GM19099 (cell line): ENCODE data around the gene PRRC2A.
A peak's percentile ranks its signal among the peaks of the same experiment; 100 is the strongest.

Experiments
- POLR2A ChIP-seq: IDR thresholded peaks from 3 replicates; pipeline ENCODE4 v1.6.1; 2011; ENCODE audit warnings: low read depth; ENCODE audit not compliant: insufficient read length; ENCODE audit errors: extremely low read depth

The PRRC2A gene

DNA sequence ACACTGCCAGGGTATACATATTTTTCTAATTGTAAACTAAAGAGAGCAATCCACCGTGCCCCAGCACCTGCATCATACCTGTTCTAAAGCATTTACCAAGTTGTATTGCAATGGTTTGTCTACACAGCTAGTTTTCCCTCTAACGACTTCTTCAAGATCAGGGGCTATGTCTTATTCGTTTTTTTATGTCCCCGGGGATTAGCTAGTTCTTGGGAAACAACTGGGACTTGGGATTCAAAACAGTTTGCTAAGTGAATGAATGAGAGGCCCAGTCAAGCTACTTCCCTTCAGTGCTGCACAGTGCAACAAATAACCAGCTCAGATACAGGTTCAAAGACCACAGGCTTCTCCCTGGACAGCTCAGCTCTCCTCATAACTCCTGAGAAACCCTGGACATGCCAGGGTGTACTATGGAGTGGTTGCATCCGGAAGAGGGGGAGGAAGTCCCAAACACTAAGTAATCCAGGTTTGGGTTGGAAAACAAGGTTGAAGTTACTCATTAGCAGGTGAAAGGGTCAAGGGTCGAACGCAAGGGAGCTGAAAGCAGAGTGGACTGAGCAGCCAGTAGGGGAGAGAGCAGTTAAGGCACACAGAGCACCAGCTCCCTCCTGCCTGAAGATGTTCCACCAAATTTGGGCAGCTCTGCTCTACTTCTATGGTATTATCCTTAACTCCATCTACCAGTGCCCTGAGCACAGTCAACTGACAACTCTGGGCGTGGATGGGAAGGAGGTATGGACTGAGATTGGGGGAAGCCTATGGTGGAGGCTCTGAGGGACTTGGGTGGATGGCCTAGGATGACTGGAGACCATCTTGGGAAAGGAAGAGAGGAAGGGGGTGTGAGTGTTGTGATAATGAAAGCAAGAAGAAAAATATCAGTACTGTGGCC is 35.1 kb downstream of the PRRC2A start, which contains the start of gene APOM:
Gene APOM (plus strand): TSS at position 546 of the 889 bp plus-strand sequence. CDS start 73 bp downstream, at position 619.
- TF ChIP-seq POLR2A: no peak

DNA sequence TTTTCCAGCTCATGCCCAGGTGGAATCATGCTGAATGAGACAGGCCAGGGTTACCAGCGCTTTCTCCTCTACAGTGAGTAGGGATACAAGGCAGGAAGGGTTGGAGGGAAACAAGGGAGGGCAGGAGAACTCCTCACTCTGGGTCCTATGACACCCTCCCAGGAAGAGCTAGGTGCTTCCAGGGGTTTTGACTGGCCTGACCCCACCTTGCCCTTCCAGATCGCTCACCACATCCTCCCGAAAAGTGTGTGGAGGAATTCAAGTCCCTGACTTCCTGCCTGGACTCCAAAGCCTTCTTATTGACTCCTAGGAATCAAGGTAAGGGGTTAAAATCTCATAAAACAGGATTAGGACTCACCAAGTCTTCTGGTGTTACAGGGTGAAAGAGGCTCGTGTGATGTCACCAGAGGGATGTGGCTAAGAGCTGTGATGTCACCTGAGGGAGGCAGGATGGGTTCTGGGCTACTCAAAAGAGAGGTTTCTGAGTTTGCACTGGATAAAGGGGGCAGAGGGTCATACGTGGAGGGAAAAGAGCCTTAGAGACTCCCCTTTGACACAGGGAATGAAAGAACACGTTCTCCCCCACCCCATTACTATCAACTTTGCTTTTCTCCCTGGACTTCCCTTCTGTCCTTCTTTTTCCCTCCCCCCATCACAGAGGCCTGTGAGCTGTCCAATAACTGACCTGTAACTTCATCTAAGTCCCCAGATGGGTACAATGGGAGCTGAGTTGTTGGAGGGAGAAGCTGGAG is 37.1 kb downstream of the PRRC2A start:
- TF ChIP-seq POLR2A: no peak

DNA sequence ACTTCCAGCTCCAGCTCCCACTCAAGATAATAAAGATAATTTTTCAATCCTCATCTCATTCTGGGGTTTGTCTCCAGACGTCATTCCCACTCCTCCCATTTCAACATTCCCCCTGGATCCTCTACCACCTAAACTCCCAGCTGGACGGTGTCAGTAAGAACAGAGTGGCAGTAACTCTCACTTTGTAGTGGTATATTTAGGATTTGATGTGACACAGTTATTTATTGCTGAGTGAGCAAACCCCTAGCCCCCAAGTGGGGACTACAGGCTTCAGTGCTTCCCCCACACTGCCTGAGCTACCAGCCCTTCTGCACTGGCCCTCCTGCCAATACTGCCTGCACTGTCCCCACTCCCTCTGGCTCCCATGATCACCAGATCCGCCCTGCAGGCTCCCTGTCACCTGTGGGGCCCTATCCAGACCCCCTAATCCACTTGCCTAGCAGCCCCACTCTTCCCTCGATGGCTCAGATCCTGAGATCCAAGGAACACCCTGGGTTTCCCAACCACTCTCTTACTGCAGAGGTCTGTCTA is 37.7 kb downstream of the PRRC2A start:
- TF ChIP-seq POLR2A: no peak

DNA sequence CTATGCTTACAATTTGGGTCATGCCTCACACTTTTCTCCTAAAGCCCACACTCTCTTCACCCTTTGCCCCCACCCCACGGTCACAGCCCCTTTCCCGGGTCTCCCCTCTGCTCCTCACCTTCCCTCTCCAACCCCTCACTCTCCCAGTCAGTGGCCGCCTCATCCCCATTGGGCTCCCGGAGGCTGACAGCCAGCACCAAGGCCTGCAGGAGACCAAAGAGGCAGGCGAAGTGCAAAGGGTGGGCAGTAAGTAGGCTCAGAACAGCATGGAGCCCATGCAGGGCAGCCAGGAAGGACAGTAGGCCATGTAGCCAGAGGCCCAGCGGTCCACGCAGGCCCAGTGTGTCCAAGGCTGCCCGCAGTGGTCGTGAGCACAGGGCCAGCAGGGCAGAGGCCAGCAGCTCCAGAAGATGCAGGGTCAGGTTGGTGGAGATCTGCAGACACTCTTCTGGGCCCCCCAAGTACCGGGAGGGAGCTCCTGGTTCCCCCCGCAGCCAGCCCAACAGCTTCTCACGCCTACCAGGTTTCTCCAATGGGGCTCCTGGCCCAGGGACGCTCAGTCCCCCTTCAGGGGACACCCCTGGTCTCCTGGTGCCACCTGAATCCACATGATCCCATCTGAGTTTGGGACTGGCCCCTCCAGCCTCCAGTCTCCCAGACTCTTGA is 38.6 kb downstream of the PRRC2A start:
- no peak for TF ChIP-seq POLR2A

DNA sequence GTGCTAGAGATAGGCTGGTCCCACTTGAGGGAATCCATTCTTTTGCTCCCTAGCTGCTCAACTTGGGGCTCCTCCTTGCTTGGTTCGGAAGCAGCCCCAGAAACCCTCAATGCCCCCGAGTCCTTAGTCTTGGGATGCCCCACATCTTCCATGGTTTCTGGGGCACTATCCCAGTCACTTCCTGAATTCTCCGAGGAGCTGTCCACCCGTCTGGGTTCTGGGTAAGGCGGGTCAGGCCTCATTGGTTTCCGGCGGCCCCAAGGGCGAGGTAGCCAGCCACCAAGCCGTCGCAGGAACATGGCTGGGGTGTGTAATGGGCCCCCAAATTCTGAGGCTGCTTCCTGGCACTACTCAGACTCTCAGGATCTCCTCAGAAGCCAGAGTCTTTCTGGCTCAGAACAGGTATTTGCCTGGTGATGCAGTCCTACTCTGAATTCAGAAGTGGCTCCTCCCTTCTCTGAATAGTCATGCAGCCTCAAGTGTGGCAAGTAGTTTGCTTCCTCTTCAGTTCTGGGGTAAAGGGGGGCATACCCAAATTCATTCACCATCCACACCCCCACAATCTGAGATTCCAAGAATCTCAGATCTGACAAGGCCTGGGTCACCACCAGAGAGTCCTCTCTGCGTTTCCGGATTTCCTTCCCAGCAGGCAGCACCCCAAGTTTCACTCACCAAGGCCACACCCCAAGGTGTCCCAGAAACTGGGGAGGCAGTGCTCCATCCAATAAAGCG is 39.3 kb downstream of the PRRC2A start:
- TF ChIP-seq POLR2A: no peak

DNA sequence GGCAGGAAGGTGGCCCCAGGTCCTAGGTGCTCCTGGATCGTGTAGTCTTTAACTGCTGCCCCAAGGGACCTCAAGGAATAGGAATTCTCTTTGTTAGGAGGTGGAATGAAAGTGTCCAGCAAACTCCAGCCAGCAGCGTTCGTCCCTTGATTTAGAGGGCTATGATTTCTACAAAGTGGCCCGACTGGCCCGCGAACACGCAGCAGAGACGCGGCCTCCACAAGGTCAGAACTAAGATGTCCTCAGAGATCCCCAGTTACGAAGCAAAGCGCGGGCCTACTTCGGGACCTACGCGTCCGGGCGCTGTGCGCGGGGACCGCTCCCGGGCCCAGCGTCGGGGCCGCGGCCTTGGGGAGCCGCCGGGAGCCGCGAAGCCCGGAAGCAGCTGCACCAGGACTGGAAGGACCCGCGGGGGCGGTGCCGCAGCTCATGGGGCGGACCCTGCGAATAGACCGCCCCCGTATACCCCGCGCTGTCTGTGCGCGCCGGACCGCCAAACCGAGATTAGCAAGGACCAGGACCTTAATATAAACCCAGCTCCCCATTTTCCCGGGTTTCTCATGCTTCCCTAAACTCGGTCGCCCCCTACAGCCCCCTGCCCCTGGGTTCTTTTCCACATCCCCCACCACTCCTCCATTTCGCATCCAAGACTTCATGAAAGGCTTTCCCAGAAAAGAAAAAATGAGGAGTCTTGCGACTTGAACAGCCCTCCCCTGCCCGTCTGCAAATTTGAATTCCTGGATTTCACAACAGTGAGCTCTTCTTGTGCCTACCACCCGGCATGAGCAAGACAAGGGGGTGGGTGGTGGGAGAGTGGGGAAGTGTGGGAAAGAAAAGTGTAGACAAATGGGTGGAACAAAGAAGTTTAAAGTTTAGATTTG is 40.1 kb downstream of the PRRC2A start, which contains the start of gene C6orf47:
Gene C6orf47 (minus strand): TSS at position 398 of the 881 bp plus-strand sequence. CDS start 831 bp downstream, outside the sequence.
- peak; percentile 93 for TF ChIP-seq POLR2A

DNA sequence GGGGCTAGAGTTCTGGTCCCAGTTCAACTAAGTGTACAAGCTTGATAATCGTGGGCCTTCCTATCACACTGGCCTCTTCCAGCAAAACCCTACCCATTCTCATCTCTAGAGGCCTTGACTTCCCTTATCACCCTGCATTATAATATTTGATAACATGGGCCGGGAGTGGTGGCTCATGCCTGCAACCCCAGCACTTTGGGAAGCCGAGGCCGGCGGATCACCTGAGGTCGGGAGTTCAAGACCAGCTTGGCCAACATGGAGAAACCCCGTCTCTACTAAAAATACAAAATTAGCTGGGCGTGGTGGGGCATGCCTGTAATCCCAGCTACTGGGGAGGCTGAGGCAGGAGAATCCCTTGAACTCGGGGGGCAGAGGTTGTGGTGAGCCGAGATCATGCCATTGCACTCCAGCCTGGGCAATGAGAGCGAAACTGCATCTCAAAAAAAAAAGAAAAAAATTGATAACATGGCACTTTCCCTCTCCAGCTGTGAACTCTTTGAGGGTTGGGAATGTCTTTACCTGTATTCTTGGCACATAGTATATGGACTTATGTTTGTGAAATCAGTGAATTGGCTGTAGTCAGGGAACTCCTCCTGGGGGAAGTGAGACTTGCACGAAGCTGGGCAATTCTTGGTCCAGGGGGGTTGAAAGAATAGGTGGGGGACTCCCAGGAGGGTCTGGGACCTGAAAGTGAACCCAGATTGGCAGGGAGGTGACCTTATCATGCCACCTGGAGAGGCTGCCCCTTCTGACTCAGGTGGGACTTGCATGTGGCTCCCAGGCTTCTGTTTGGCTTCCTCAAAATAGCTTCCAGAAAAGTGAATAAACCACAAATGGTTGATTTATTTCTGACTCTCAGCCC is 41.0 kb downstream of the PRRC2A start:
- no peak for TF ChIP-seq POLR2A

DNA sequence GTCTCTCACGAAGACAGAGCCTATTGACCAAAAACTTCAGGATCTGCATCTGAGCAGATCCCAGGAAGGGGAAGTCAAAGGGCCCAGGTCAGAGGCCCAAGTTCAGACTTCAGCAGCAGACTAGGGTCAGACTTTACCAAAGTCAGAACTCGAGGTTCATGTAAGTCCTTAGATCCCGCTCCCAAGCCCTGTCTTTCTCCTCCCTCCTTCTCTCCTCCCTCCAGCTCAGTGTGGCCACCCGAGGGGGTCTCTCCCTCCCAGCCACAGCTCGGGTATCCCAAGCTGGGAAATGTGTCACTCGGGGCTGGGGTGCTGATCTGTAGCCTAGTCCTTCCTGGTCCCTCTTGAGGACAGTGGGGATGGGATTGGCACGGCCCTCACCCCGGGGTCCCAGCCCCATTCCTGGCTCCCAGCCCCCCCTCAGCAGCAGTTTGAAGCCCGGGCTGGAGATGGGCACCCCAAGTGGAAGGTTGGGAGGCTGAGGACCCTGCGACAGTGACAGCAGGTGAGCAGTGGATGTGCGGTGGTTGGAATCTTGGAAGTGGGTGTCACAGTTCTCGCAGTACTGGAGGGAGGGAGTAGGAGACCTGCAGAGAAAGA is 41.7 kb downstream of the PRRC2A start:
- TF ChIP-seq POLR2A: peak; percentile 27

DNA sequence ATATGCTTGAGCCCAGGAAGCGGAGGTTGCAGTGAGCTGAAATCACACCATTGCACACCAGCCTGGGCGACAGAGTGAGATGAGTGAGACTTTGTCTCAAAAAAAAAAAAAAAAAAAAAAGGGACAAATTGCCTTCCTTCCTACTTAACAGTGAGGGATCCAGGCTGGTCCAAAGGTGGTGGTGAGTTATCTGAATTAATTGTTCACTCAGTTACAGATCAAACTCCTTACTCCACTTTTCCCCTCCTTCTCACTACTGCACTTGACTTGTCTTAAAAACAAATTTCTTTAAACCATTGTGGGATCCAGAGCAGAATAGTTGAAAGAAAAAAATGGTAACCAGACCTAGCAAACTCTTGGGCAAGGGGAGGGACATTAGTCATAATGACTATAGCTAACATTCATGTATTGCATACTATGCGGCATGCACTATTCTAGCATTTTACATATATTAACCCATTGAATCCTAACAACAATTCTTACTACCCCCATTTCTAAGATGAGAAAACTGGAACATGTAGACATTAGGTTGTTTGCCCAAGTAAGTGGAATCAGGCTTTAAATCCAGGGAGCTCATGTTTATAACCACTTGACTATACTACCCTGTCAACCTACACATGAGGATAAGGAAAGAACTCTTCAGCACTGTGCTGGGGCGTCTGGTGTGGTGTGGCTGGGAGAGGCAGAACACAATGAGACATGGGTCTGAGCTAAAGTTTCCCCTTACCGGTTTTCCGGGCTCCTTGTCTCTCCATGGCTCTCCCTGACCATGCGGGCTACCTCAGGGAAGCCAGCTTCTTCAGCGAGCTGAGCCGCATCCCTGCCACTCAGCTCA is 42.8 kb downstream of the PRRC2A start:
- no peak for TF ChIP-seq POLR2A

DNA sequence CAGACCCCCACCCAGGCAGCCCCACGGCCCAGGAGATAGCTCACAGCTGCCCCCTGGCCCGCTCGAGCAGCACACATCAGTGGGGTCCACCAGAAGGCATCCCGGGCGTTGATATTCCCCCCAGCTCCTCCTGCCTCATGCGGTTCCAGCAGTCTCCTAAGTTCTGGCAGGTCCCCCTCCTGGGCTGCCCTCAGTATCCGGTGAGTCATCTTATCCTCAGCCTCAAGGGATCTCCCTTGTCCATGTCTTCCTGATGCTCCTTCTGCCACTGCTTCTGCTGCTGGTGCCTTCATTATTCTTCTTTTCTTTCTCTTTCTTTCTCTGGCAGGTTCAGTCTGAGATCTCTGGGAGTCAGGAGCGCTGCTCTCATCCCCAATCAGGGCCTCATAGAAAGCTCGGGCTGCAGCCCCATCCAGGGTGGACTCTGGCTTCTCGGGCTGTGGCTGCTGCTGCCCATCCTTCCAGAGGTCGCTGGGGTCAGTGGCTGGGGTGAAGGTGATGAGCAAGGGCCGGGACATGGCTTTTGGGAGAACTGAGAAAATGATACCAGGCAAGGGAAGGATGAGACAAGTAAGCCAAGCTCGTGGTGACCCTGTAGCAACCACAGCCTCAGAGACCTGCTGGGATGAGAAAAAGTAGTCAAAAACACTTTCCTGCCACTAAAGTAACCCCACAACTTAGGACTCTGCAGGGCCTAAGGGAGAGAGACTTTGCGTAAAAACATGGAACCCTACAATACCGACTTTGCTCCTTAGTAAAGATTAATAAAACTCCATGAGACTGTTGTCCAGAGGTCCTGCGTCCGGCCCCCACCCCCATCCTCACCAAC is 43.7 kb downstream of the PRRC2A start:
- TF ChIP-seq POLR2A: no peak
